ENCODE data around the gene ADGRB2. TPM values are rescaled to one million over a fixed set of nuclear protein-coding genes. Genes with fewer than 3 reads are reported as not detected.
A peak's percentile ranks its signal among the peaks of the same experiment; 100 is the strongest.

ADGRB2 gene
- total RNA-seq, 1 experiment from 2014 or later, result 12.3 TPM

GRCh38 chr1:31689854-31690253, 74.3 kb downstream of the ADGRB2 start:
- ATAC-seq (peak; percentile 92), DNase-seq (peak; percentile 92)
- Histone ChIP-seq H3K4me1 (ENCODE audit: insufficient read depth, low read length) (peaks cover 27% of the 10 kb centered on the region), H3K4me3 (ENCODE audit: low read length) (no peak overlapping the region), H3K9ac (ENCODE audit: low read length) (peak overlapping the region; percentile 10; the same call in 1 of the 2 replicates), H3K27me3 (ENCODE audit: low read length) (no peaks in the 10 kb centered on the region), H3K27ac (ENCODE audit: low read length) (peak overlapping the region; percentile 35), H3K9me2 (replicated peaks; ENCODE audit: low read length) (no peaks in the 10 kb centered on the region), H3K79me2 (ENCODE audit: low read length) (no peaks in the 10 kb centered on the region), H2AFZ (ENCODE audit: low read length) (no peak overlapping the region), H3F3A (ENCODE audit: low read length, unreplicated experiment) (no peaks in the 10 kb centered on the region), H4K20me1 (ENCODE audit: low read length) (no peaks in the 10 kb centered on the region), H3K4me2 (ENCODE audit: low read length) (peak overlapping the region; percentile 70), H3K9me3 (ENCODE audit: low read length) (no peaks in the 10 kb centered on the region), H3K36me3 (ENCODE audit: low read depth, low read length) (no peaks in the 10 kb centered on the region)
- intact Hi-C loops (cut with micrococcal nuclease), result no loop called here
- ChIA-PET POLR2A (ENCODE audit: unreplicated experiment) (no interaction called here), CTCF (no interaction called here)
- BruUV-seq (replicated peaks), result no TSS peak
- TF ChIP-seq EZH2 (IDR thresholded peaks at IDR 0.05; ENCODE audit: low read length, unreplicated experiment) (no peak), CTCF (conservative IDR thresholded peaks at IDR 0.05; ENCODE audit: low read depth, low read length) (no peak), EZH2phosphoT487 (IDR thresholded peaks at IDR 0.05; ENCODE audit: borderline replicate concordance, low read length) (no peak)

GRCh38 chr1:31689379-31689778, 74.8 kb downstream of the ADGRB2 start:
- DNase-seq (no peak), ATAC-seq (peak; percentile 8; the same call in 1 of the 2 replicates)
- Histone ChIP-seq H3K27me3 (ENCODE audit: low read length) (no peaks in the 10 kb centered on the region), H3F3A (ENCODE audit: low read length, unreplicated experiment) (no peaks in the 10 kb centered on the region), H3K9ac (ENCODE audit: low read length) (no peak overlapping the region), H3K4me3 (ENCODE audit: low read length) (no peak overlapping the region), H3K79me2 (ENCODE audit: low read length) (no peaks in the 10 kb centered on the region), H3K4me1 (ENCODE audit: insufficient read depth, low read length) (peaks cover 27% of the 10 kb centered on the region), H3K9me2 (replicated peaks; ENCODE audit: low read length) (no peaks in the 10 kb centered on the region), H3K27ac (ENCODE audit: low read length) (0 out of 2 replicates have a peak overlapping the region, but pooled peaks have one; percentile 10), H3K36me3 (ENCODE audit: low read depth, low read length) (no peaks in the 10 kb centered on the region), H4K20me1 (ENCODE audit: low read length) (no peaks in the 10 kb centered on the region), H3K9me3 (ENCODE audit: low read length) (no peaks in the 10 kb centered on the region), H3K4me2 (ENCODE audit: low read length) (peak overlapping the region; percentile 70), H2AFZ (ENCODE audit: low read length) (no peak overlapping the region)
- ChIA-PET POLR2A (ENCODE audit: unreplicated experiment) (no interaction called here), CTCF (no interaction called here)
- no TSS peak for BruUV-seq (replicated peaks)
- TF ChIP-seq EZH2phosphoT487 (IDR thresholded peaks at IDR 0.05; ENCODE audit: borderline replicate concordance, low read length) (no peak), EZH2 (IDR thresholded peaks at IDR 0.05; ENCODE audit: low read length, unreplicated experiment) (no peak), CTCF (conservative IDR thresholded peaks at IDR 0.05; ENCODE audit: low read depth, low read length) (no peak)
- intact Hi-C loops (cut with micrococcal nuclease), result no loop called here

- CTCF ChIA-PET, result no interaction called here
Observed at GRCh38 chr1:31688233-31688918, 75.8 kb downstream of the ADGRB2 start.

More at GRCh38 chr1:31688233-31688918, 75.8 kb downstream of the ADGRB2 start:
- ATAC-seq (no peak), DNase-seq (no peak)
- no peaks in the 10 kb centered on the region for H3K79me2 ChIP-seq (ENCODE audit: low read length)
- H3F3A ChIP-seq (ENCODE audit: low read length, unreplicated experiment), result no peaks in the 10 kb centered on the region
- H2AFZ ChIP-seq (ENCODE audit: low read length), result no peak overlapping the region
- TF ChIP-seq CTCF (conservative IDR thresholded peaks at IDR 0.05; ENCODE audit: low read depth, low read length) (no peak), EZH2phosphoT487 (IDR thresholded peaks at IDR 0.05; ENCODE audit: borderline replicate concordance, low read length) (no peak), EZH2 (IDR thresholded peaks at IDR 0.05; ENCODE audit: low read length, unreplicated experiment) (no peak)
- no peak overlapping the region for H3K9ac ChIP-seq (ENCODE audit: low read length)
- H3K9me2 ChIP-seq (replicated peaks; ENCODE audit: low read length), result no peaks in the 10 kb centered on the region
- H3K9me3 ChIP-seq (ENCODE audit: low read length), result no peaks in the 10 kb centered on the region
- H3K4me1 ChIP-seq (ENCODE audit: insufficient read depth, low read length), result peaks cover 27% of the 10 kb centered on the region
- H3K4me3 ChIP-seq (ENCODE audit: low read length), result no peak overlapping the region
- no peaks in the 10 kb centered on the region for H3K36me3 ChIP-seq (ENCODE audit: low read depth, low read length)
- POLR2A ChIA-PET (ENCODE audit: unreplicated experiment), result no interaction called here
- no peaks in the 10 kb centered on the region for H4K20me1 ChIP-seq (ENCODE audit: low read length)
- H3K27me3 ChIP-seq (ENCODE audit: low read length), result no peaks in the 10 kb centered on the region
- H3K27ac ChIP-seq (ENCODE audit: low read length), result no peak overlapping the region
- H3K4me2 ChIP-seq (ENCODE audit: low read length), result no peak overlapping the region
- intact Hi-C loops (cut with micrococcal nuclease), result no loop called here
- no TSS peak for BruUV-seq (replicated peaks)
